GM12878 (cell line): ENCODE data around the gene PPP1R12A. TPM values are rescaled to one million over a fixed set of nuclear protein-coding genes. Genes with fewer than 3 reads are reported as not detected.

Source experiments
- ATAC-seq: fragments of 200-7000 bp; cut with Tn5 transposase; 3 replicates; pipeline ENCODE4 v1.9.1; 2020; ENCODE audit warnings: mild to moderate bottlenecking, moderate library complexity
- BruUV-seq: library from RNA; stranded (reverse); fragments of 400-500 nt; replicated peaks from 2 replicates; lab custom pipeline; 2021; lab: Mats Ljungman, UMichigan
- CTCF ChIA-PET: fragments of 300-600 bp; sonication (Branson Sonifier 250); formaldehyde crosslinking; extraction: SDS; loops from one replicate; lab custom pipeline; 2021; ENCODE audit warnings: inconsistent platforms; lab: Yijun Ruan, JAX
- POLR2A ChIA-PET: fragments of 350-600 bp; formaldehyde crosslinking; extraction: SDS; loops from one replicate; lab custom pipeline; 2021; ENCODE audit warnings: inconsistent platforms; lab: Charles Lee
- RAD21 ChIA-PET: fragments of 300-600 bp; sonication (Branson Sonifier 250); formaldehyde crosslinking; loops from one replicate; lab custom pipeline; 2023; ENCODE audit warnings: antibody characterized with exemption; ENCODE audit not compliant: unreplicated experiment; lab: Charles Lee
- SMC1A ChIA-PET: fragments of 300-600 bp; sonication (Branson Sonifier 250); formaldehyde crosslinking; loops from one replicate; lab custom pipeline; 2023; ENCODE audit not compliant: unreplicated experiment, uncharacterized antibody; lab: Charles Lee
- DNase-seq: peaks from one replicate; pipeline ENCODE4 v3.0.0-alpha.2; 2011; ENCODE audit warnings: low read depth, low spot score
- FAIRE-seq: peaks from 3 replicates; lab custom pipeline; 2011; peaks lifted over from hg19 to GRCh38; lab: Jason Lieb, UNC
- H2AFZ ChIP-seq: 2 replicates; pipeline ENCODE4 v1.6.0; 2011; ENCODE audit warnings: low read depth, low read length, control low read depth; ENCODE audit not compliant: control insufficient read depth
- H3K27ac ChIP-seq: 2 replicates; pipeline ENCODE4 v1.5.1; 2011; ENCODE audit warnings: control low read depth; ENCODE audit not compliant: control insufficient read depth, insufficient read depth
- H3K27me3 ChIP-seq, 2 experiments: replicated peaks in 1 of 2; 2 replicates each; pipeline versions ENCODE4 v1.6.0 to v1.6.1; 2011; ENCODE audit warnings: low read length in 1 of 2; ENCODE audit not compliant: control insufficient read depth in 2 of 2, insufficient read depth in 2 of 2
- H3K36me3 ChIP-seq, 2 experiments: 2 replicates each; pipeline ENCODE4 v1.5.1; 2011; ENCODE audit warnings: low read length in 1 of 2; ENCODE audit not compliant: control insufficient read depth in 2 of 2, insufficient read depth in 2 of 2
- H3K4me1 ChIP-seq: 2 replicates; pipeline ENCODE4 v1.6.1; 2011; ENCODE audit warnings: mild to moderate bottlenecking, low read length, moderate library complexity, mixed read lengths; ENCODE audit not compliant: control insufficient read depth, insufficient read depth
- H3K4me2 ChIP-seq: 2 replicates; pipeline ENCODE4 v1.6.0; 2011; ENCODE audit warnings: control low read depth; ENCODE audit not compliant: control insufficient read depth, insufficient read depth
- H3K4me3 ChIP-seq: fragments of 200-600 bp; sonication (generic); 2 replicates; pipeline ENCODE4 v1.5.1; 2016
- H3K79me2 ChIP-seq: 2 replicates; pipeline ENCODE4 v1.6.0; 2011; ENCODE audit warnings: low read length; ENCODE audit not compliant: control insufficient read depth, insufficient read depth
- H3K9ac ChIP-seq: 2 replicates; pipeline ENCODE4 v1.8.0; 2011; ENCODE audit warnings: low read length, control low read depth, mixed read lengths; ENCODE audit not compliant: control insufficient read depth, insufficient read depth
- H3K9me3 ChIP-seq: replicated peaks from 3 replicates; pipeline ENCODE4 v1.5.1; 2011; ENCODE audit warnings: mild to moderate bottlenecking, low read length; ENCODE audit not compliant: control insufficient read depth, insufficient read depth
- H4K20me1 ChIP-seq: 2 replicates; pipeline ENCODE4 v1.6.0; 2011; ENCODE audit not compliant: control insufficient read depth, insufficient read depth
- ASH2L ChIP-seq: fragments of 300-600, 200-600 bp; sonication (generic); IDR thresholded peaks from 2 replicates; pipeline ENCODE4 v1.6.1; 2017; ENCODE audit warnings: low read depth, mild to moderate bottlenecking, borderline replicate concordance
- BACH1 ChIP-seq: fragments of 450-650 bp; IDR thresholded peaks from 2 replicates; pipeline ENCODE4 v1.6.1; 2017; ENCODE audit warnings: mild to moderate bottlenecking, borderline replicate concordance
- BRCA1 ChIP-seq: IDR thresholded peaks from 2 replicates; pipeline ENCODE4 v1.6.1; 2011; ENCODE audit warnings: low read depth, low read length, improper control_type of control experiment
- CBFB ChIP-seq: IDR thresholded peaks from 2 replicates; pipeline ENCODE4 v1.6.1; 2016; ENCODE audit warnings: antibody characterized with exemption, low read depth
- CTCF ChIP-seq, 3 experiments: IDR thresholded peaks in 2 of 3; conservative IDR thresholded peaks in 1 of 3; 2 replicates each; pipeline ENCODE4 v1.5.1; 2011; ENCODE audit warnings: low read depth in 3 of 3, low read length in 3 of 3, mild to moderate bottlenecking in 3 of 3, control low read depth in 2 of 3, moderate library complexity in 2 of 3, inconsistent platforms in 1 of 3, mixed read lengths in 1 of 3; ENCODE audit not compliant: control insufficient read depth in 2 of 3, insufficient read depth in 1 of 3; ENCODE audit errors: extremely low read depth in 1 of 3
- E4F1 ChIP-seq: fragments of 450-650 bp; IDR thresholded peaks from 2 replicates; pipeline ENCODE4 v1.6.1; 2018; ENCODE audit warnings: borderline replicate concordance, mild to moderate bottlenecking; ENCODE audit not compliant: partially characterized antibody
- EGR1 ChIP-seq, 2 experiments: IDR thresholded peaks; 1 replicate in 1 of 2; 2 replicates in 1 of 2; pipeline ENCODE4 v1.6.1; 2011 to 2012; ENCODE audit warnings: low read depth in 2 of 2, low read length in 2 of 2, borderline replicate concordance in 1 of 2, mild to moderate bottlenecking in 1 of 2, moderate library complexity in 1 of 2
- FOS ChIP-seq: IDR thresholded peaks from 3 replicates; pipeline ENCODE4 v1.6.1; 2011; ENCODE audit warnings: borderline replicate concordance; ENCODE audit not compliant: insufficient read length; ENCODE audit errors: extremely low read depth
- IKZF1 ChIP-seq: fragments of 450-650 bp; conservative IDR thresholded peaks from 2 replicates; pipeline ENCODE4 v1.6.1; 2017; ENCODE audit warnings: antibody characterized with exemption, mild to moderate bottlenecking
- MEF2B ChIP-seq: fragments of 450-650 bp; IDR thresholded peaks from 2 replicates; pipeline ENCODE4 v1.6.1; 2018; ENCODE audit warnings: mild to moderate bottlenecking, moderate library complexity; ENCODE audit not compliant: partially characterized antibody, poor library complexity, severe bottlenecking
- NFXL1 ChIP-seq: fragments of 450-650 bp; IDR thresholded peaks from 2 replicates; pipeline ENCODE4 v1.6.1; 2017; ENCODE audit warnings: antibody characterized with exemption, mild to moderate bottlenecking, borderline replicate concordance
- RAD21 ChIP-seq: IDR thresholded peaks from 2 replicates; pipeline ENCODE4 v1.6.1; 2011; ENCODE audit warnings: mild to moderate bottlenecking, low read depth, low read length, moderate library complexity; ENCODE audit not compliant: insufficient read depth
- RCOR1 ChIP-seq: conservative IDR thresholded peaks from 2 replicates; pipeline ENCODE4 v1.6.1; 2012; ENCODE audit warnings: low read depth, low read length, improper control_type of control experiment
- ZNF24 ChIP-seq: fragments of 450-650 bp; IDR thresholded peaks from 2 replicates; pipeline ENCODE4 v1.6.1; 2017; ENCODE audit warnings: antibody characterized with exemption, mild to moderate bottlenecking
- ZNF384 ChIP-seq: IDR thresholded peaks from 2 replicates; pipeline ENCODE4 v1.6.1; 2012; ENCODE audit warnings: low read depth, mild to moderate bottlenecking, low read length, improper control_type of control experiment, borderline replicate concordance
- WGBS: methylation state at CpG from one replicate; pipeline ENCODE4 v1.1.6; 2016; ENCODE audit warnings: low lambda C conversion rate; ENCODE audit not compliant: insufficient replicate concordance, insufficient coverage; ENCODE audit errors: missing lambda C conversion rate; 5-methylcytosine and 5-hydroxymethylcytosine counted together
- in situ Hi-C: fragments of 300-500 bp; cut with MboI; formaldehyde crosslinking; loops from 9 replicates; pipeline ENCODE4 v1.14.3; 2018; ENCODE audit warnings: mixed read lengths
- intact Hi-C: fragments of 100-400 bp; cut with micrococcal nuclease; formaldehyde crosslinking; loops from one replicate; pipeline ENCODE4 v1.14.2; 2022; ENCODE audit not compliant: unreplicated experiment
- polyA plus RNA-seq, 11 experiments: library from polyadenylated mRNA; depleted of rRNA in 4 of 11; unstranded in 6 of 11; stranded (reverse) in 5 of 11; fragments of >200 nt; fragmentation: Nextera tagmentation in 4 of 11; fragmentation: Illumina TruSeq in 1 of 11; extraction: Ambion mirVana in 4 of 11; extraction: Trizol in 1 of 11; gene quantifications; 1 replicate in 1 of 11; 2 replicates in 10 of 11; pipeline versions ENCODE4 v1.2.1 to v1.2.3, GENCODE V29; 2011 to 2016; ENCODE audit warnings: inconsistent platforms in 2 of 11, missing spikeins in 2 of 11, low read depth in 1 of 11
- total RNA-seq, 4 experiments: library from RNA; depleted of rRNA in 3 of 4; stranded (reverse); fragments of >200 nt in 3 of 4; fragmentation: Illumina TruSeq in 1 of 4; extraction: Trizol in 1 of 4; gene quantifications; 2 replicates each; pipeline versions ENCODE4 v1.2.1 to v1.2.3, GENCODE V29; 2013 to 2021

Gene PPP1R12A
- total and polyA plus RNA-seq, 10 of the 15 experiments (the other 5 are each of a cell fraction or from before 2014, with no cell fraction given) = 22.8 to 134 (median 51.4) TPM

DNA sequence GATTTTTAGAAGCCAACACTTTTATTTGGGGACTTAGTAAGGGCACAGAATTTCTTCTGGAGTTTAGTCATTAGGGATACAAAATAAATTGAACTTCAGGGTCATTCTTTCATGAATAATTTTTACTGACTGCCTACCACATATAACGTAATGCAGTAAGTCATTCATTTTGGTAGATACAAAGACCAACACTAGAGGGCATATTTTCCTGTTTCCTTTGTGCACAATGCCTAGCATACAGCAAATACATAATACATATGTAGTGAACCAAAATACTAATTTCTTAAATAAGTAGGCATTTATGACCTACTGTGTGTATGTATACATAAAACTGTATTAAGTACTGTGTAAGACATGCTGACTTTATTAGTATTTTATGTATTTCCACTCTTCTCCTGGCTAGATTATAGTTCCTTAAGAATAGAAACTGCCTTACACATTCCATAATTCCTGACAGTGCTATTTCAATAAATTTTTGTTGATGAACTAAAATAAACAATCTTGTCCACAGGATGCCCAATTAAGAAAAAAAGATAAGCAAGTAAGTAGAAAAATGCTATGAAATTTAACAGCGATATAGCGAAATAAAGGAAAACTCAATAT lies 47.9 kb downstream of the PPP1R12A start (continued):
- TF ChIP-seq CTCF (IDR thresholded peaks at IDR 0.05 in 2 of 3, conservative IDR thresholded peaks at IDR 0.05 in 1 of 3; ENCODE audit: control insufficient read depth in 2 of 3, extremely low read depth in 1 of 3, insufficient read depth in 1 of 3, low read depth in 3 of 3, low read length in 3 of 3) (peak; percentile 49 to 57 (median 51); a peak in 5 of 6 replicates), ZNF24 (peak; percentile 54)

GRCh38 chr12:79885911-79886490 lies 48.9 kb downstream of the PPP1R12A start:
- no peaks in the 10 kb centered on the region for H3K27me3 ChIP-seq
- ChIA-PET RAD21 (interaction anchor here (0.7 to 1.6 kb wide), 9 partner anchors 9 to 301 kb away, joined by 3 to 6 read pairs (median 3); no protein-coding TSS in a partner anchor), SMC1A (interaction anchor here (0.6 to 2.8 kb wide), 13 partner anchors 9 to 302 kb away, joined by 3 to 16 read pairs (median 3); partner anchors contain the start of gene PPP1R12A), CTCF (interaction anchor here (0.7 to 2.9 kb wide), 15 partner anchors 10 to 386 kb away, joined by 3 to 13 read pairs (median 4); no protein-coding TSS in a partner anchor), POLR2A (interaction anchor here (0.5 to 0.6 kb wide), 2 partner anchors 34 to 71 kb away, joined by 3 read pairs; no protein-coding TSS in a partner anchor)
- in situ Hi-C loops = no loop called here
- DNase-seq (no peak), FAIRE-seq (no peak), ATAC-seq (no peak)
- H4K20me1 ChIP-seq = no peaks in the 10 kb centered on the region
- H3K9me3 ChIP-seq = no peaks in the 10 kb centered on the region
- no peak overlapping the region for H3K4me2 ChIP-seq
- BruUV-seq = no TSS peak
- no peak overlapping the region for H2AFZ ChIP-seq
- no peak overlapping the region for H3K9ac ChIP-seq
- 73% methylated on average over 3 of the region's 3 CpGs for WGBS
- no peak overlapping the region for H3K27ac ChIP-seq
- intact Hi-C loops = loop anchor here (2.0 kb wide), 2 partner anchors 47 to 383 kb away; no protein-coding TSS in a partner anchor
- no peaks in the 10 kb centered on the region; a peak in 1 of 4 replicates for H3K36me3 ChIP-seq
- H3K4me3 ChIP-seq = no peak overlapping the region
- H3K4me1 ChIP-seq = no peaks in the 10 kb centered on the region
- peaks cover 54% of the 10 kb centered on the region for H3K79me2 ChIP-seq
- no peak for TF ChIP-seq ZNF384
- TF ChIP-seq FOS = no peak
- TF ChIP-seq BACH1 = no peak
- TF ChIP-seq MEF2B = no peak
- TF ChIP-seq E4F1 = no peak
- TF ChIP-seq BRCA1 = no peak
- TF ChIP-seq CBFB = no peak
- no peak for TF ChIP-seq NFXL1
- TF ChIP-seq ASH2L = no peak
- TF ChIP-seq RCOR1 = no peak
- no peak for TF ChIP-seq EGR1 (IDR thresholded peaks at IDR 0.05; ENCODE audit: borderline replicate concordance in 1 of 2, low read depth in 2 of 2, low read length in 2 of 2)
- no peak for TF ChIP-seq IKZF1
- TF ChIP-seq ZNF24 = no peak
- no peak for TF ChIP-seq RAD21
